ENCODE results near the gene GPBP1.
"Not testable (repeated sequence)": the region's sequence is repeated elsewhere in the genome, so short reads cannot be mapped to it uniquely, and the experiment has no call there.

GPBP1 gene

GRCh38 chr5:57187977-57188376 is 14.1 kb downstream of the GPBP1 start:
- peaks cover 18% of the 10 kb centered on the region; the same call in 1 of the 2 replicates for H3K4me1 ChIP-seq (ENCODE audit: insufficient read depth, low read length)
- H3K9me3 ChIP-seq (ENCODE audit: control insufficient read depth, insufficient read depth, low read length); H3K9ac ChIP-seq (ENCODE audit: low read depth, low read length); H3K36me3 ChIP-seq (ENCODE audit: insufficient read depth, low read length): not testable (repeated sequence)

- H3K4me1 ChIP-seq (ENCODE audit: insufficient read depth, low read length): peaks cover 18% of the 10 kb centered on the region; the same call in 1 of the 2 replicates
- H3K9me3 ChIP-seq (ENCODE audit: control insufficient read depth, insufficient read depth, low read length): no peaks in the 10 kb centered on the region
- no peaks in the 10 kb centered on the region for H3K36me3 ChIP-seq (ENCODE audit: insufficient read depth, low read length)
- H3K9ac ChIP-seq (ENCODE audit: low read depth, low read length): no peak overlapping the region
These were observed 15.7 kb downstream of the GPBP1 start for GRCh38 chr5:57189515-57189914.

- H3K9ac ChIP-seq (ENCODE audit: low read depth, low read length): no peak overlapping the region
- H3K36me3 ChIP-seq (ENCODE audit: insufficient read depth, low read length): no peaks in the 10 kb centered on the region
- H3K9me3 ChIP-seq (ENCODE audit: control insufficient read depth, insufficient read depth, low read length): no peaks in the 10 kb centered on the region
- H3K4me1 ChIP-seq (ENCODE audit: insufficient read depth, low read length): peaks cover 12% of the 10 kb centered on the region; the same call in 1 of the 2 replicates
These were observed 16.7 kb downstream of the GPBP1 start for GRCh38 chr5:57190593-57190992.

- Histone ChIP-seq H3K9me3 (ENCODE audit: control insufficient read depth, insufficient read depth, low read length) (no peaks in the 10 kb centered on the region), H3K9ac (ENCODE audit: low read depth, low read length) (no peak overlapping the region), H3K4me1 (ENCODE audit: insufficient read depth, low read length) (peaks cover 7% of the 10 kb centered on the region; the same call in 1 of the 2 replicates), H3K36me3 (ENCODE audit: insufficient read depth, low read length) (no peaks in the 10 kb centered on the region)
These were observed 17.3 kb downstream of the GPBP1 start for GRCh38 chr5:57191163-57191562.

GRCh38 chr5:57191986-57192385 is 18.1 kb downstream of the GPBP1 start:
- Histone ChIP-seq H3K36me3 (ENCODE audit: insufficient read depth, low read length) (no peaks in the 10 kb centered on the region), H3K4me1 (ENCODE audit: insufficient read depth, low read length) (0 out of 2 replicates have a peak, but pooled peaks cover 2% of the 10 kb centered on the region), H3K9ac (ENCODE audit: low read depth, low read length) (no peak overlapping the region), H3K9me3 (ENCODE audit: control insufficient read depth, insufficient read depth, low read length) (no peaks in the 10 kb centered on the region)

- not testable (repeated sequence) for H3K4me1 ChIP-seq (ENCODE audit: insufficient read depth, low read length); H3K9ac ChIP-seq (ENCODE audit: low read depth, low read length); H3K9me3 ChIP-seq (ENCODE audit: control insufficient read depth, insufficient read depth, low read length); H3K36me3 ChIP-seq (ENCODE audit: insufficient read depth, low read length)
These were observed 19.0 kb downstream of the GPBP1 start for GRCh38 chr5:57192832-57193231.

GRCh38 chr5:57193757-57194413 is 20.0 kb downstream of the GPBP1 start:
- Histone ChIP-seq H3K9ac (ENCODE audit: low read depth, low read length) (no peak overlapping the region), H3K4me1 (ENCODE audit: insufficient read depth, low read length) (no peaks in the 10 kb centered on the region), H3K36me3 (ENCODE audit: insufficient read depth, low read length) (no peaks in the 10 kb centered on the region), H3K9me3 (ENCODE audit: control insufficient read depth, insufficient read depth, low read length) (no peaks in the 10 kb centered on the region)

GRCh38 chr5:57194653-57195052 is 20.8 kb downstream of the GPBP1 start:
- Histone ChIP-seq H3K9me3 (ENCODE audit: control insufficient read depth, insufficient read depth, low read length) (no peaks in the 10 kb centered on the region), H3K9ac (ENCODE audit: low read depth, low read length) (no peak overlapping the region), H3K4me1 (ENCODE audit: insufficient read depth, low read length) (peaks cover 1% of the 10 kb centered on the region; the same call in 1 of the 2 replicates), H3K36me3 (ENCODE audit: insufficient read depth, low read length) (no peaks in the 10 kb centered on the region)

GRCh38 chr5:57195060-57195459 is 21.2 kb downstream of the GPBP1 start:
- H3K4me1 ChIP-seq (ENCODE audit: insufficient read depth, low read length): peaks cover 4% of the 10 kb centered on the region; the same call in 1 of the 2 replicates
- H3K9me3 ChIP-seq (ENCODE audit: control insufficient read depth, insufficient read depth, low read length): no peaks in the 10 kb centered on the region
- H3K36me3 ChIP-seq (ENCODE audit: insufficient read depth, low read length): no peaks in the 10 kb centered on the region
- no peak overlapping the region for H3K9ac ChIP-seq (ENCODE audit: low read depth, low read length)

- no peaks in the 10 kb centered on the region for H3K9me3 ChIP-seq (ENCODE audit: control insufficient read depth, insufficient read depth, low read length)
- H3K9ac ChIP-seq (ENCODE audit: low read depth, low read length): no peak overlapping the region
- H3K36me3 ChIP-seq (ENCODE audit: insufficient read depth, low read length): no peaks in the 10 kb centered on the region
- peaks cover 16% of the 10 kb centered on the region for H3K4me1 ChIP-seq (ENCODE audit: insufficient read depth, low read length)
These were observed 26.0 kb downstream of the GPBP1 start for GRCh38 chr5:57199866-57200265.

GRCh38 chr5:57202811-57203210 is 29.0 kb downstream of the GPBP1 start:
- Histone ChIP-seq H3K4me1 (ENCODE audit: insufficient read depth, low read length) (peaks cover 16% of the 10 kb centered on the region), H3K9me3 (ENCODE audit: control insufficient read depth, insufficient read depth, low read length) (no peaks in the 10 kb centered on the region), H3K9ac (ENCODE audit: low read depth, low read length) (no peak overlapping the region), H3K36me3 (ENCODE audit: insufficient read depth, low read length) (no peaks in the 10 kb centered on the region)

- no peaks in the 10 kb centered on the region for H3K36me3 ChIP-seq (ENCODE audit: insufficient read depth, low read length)
- H3K9ac ChIP-seq (ENCODE audit: low read depth, low read length): no peak overlapping the region
- no peaks in the 10 kb centered on the region for H3K9me3 ChIP-seq (ENCODE audit: control insufficient read depth, insufficient read depth, low read length)
- peaks cover 4% of the 10 kb centered on the region; the same call in 1 of the 2 replicates for H3K4me1 ChIP-seq (ENCODE audit: insufficient read depth, low read length)
These were observed 33.3 kb downstream of the GPBP1 start for GRCh38 chr5:57207007-57207653.

- Histone ChIP-seq H3K9me3 (ENCODE audit: control insufficient read depth, insufficient read depth, low read length) (no peaks in the 10 kb centered on the region), H3K4me1 (ENCODE audit: insufficient read depth, low read length) (peaks cover 4% of the 10 kb centered on the region; the same call in 1 of the 2 replicates), H3K36me3 (ENCODE audit: insufficient read depth, low read length) (no peaks in the 10 kb centered on the region), H3K9ac (ENCODE audit: low read depth, low read length) (no peak overlapping the region)
These were observed 33.8 kb downstream of the GPBP1 start for GRCh38 chr5:57207681-57208080.

- H3K9ac ChIP-seq (ENCODE audit: low read depth, low read length): no peak overlapping the region
- no peaks in the 10 kb centered on the region for H3K36me3 ChIP-seq (ENCODE audit: insufficient read depth, low read length)
These were observed 35.6 kb downstream of the GPBP1 start for GRCh38 chr5:57209316-57210040.

More at GRCh38 chr5:57209316-57210040, 35.6 kb downstream of the GPBP1 start:
- Histone ChIP-seq H3K9me3 (ENCODE audit: control insufficient read depth, insufficient read depth, low read length) (no peaks in the 10 kb centered on the region), H3K4me1 (ENCODE audit: insufficient read depth, low read length) (peaks cover 4% of the 10 kb centered on the region; the same call in 1 of the 2 replicates)

Data from ES-I3 (cell line).